Measurements from ENCODE around the gene GRK2. TPM values are rescaled to one million over a fixed set of nuclear protein-coding genes. Genes with fewer than 3 reads are reported as not detected.
A peak's percentile ranks its signal among the peaks of the same experiment; 100 is the strongest.

Gene GRK2
- total RNA-seq, 1 experiment from 2014 or later, result 56.3 TPM

- peak overlapping the region; percentile 65 for H3K4me2 ChIP-seq (ENCODE audit: insufficient read depth, insufficient read length, low read length)
- Mint-ChIP-seq H3K36me3 (ENCODE audit: insufficient read depth in 1 of 3, low read depth in 3 of 3) (peaks cover 2 to 32% (median 15%) of the 10 kb centered on the region in 3 experiments; a peak in 5 of 7 replicates), H3K27me3 (ENCODE audit: low read depth) (peaks cover 6% of the 10 kb centered on the region), H3K27ac (peak overlapping the region in 2 of 3 experiments; percentile 24 to 90; a peak in 2 of 7 replicates), H3K9me3 (no peaks in the 10 kb centered on the region; a peak in 1 of 5 replicates), H3K4me1 (peaks cover 11 to 16% of the 10 kb centered on the region in 2 experiments), H3K4me3 (peak overlapping the region; percentile 65 to 79)
- H2AFZ ChIP-seq (ENCODE audit: low read length), result no peak overlapping the region
- no peak overlapping the region for H4K5ac ChIP-seq (ENCODE audit: insufficient read length, low read depth, low read length)
- no peak overlapping the region for H2BK12ac ChIP-seq (ENCODE audit: insufficient read length, low read depth, low read length)
- H3K4ac ChIP-seq (ENCODE audit: low read depth, low read length), result no peak overlapping the region
- H4K20me1 ChIP-seq (ENCODE audit: control insufficient read depth, insufficient read depth, insufficient read length), result no peaks in the 10 kb centered on the region
- no peak overlapping the region for H2BK120ac ChIP-seq (ENCODE audit: low read depth, low read length, poor library complexity, severe bottlenecking)
- H3K18ac ChIP-seq (ENCODE audit: insufficient read length, low read depth, low read length), result no peak overlapping the region
- no peak overlapping the region for H2BK20ac ChIP-seq (ENCODE audit: low read depth, low read length, poor library complexity, severe bottlenecking)
- H3K79me2 ChIP-seq (ENCODE audit: insufficient read depth, low read length), result no peaks in the 10 kb centered on the region
- H4K91ac ChIP-seq (ENCODE audit: insufficient read length, low read depth, low read length), result no peak overlapping the region
- no peak overlapping the region for H3K9ac ChIP-seq (ENCODE audit: extremely low read depth, insufficient read length, low read length)
- H3K4me1 ChIP-seq (ENCODE audit: insufficient read depth, low read length), result no peaks in the 10 kb centered on the region
- TF ChIP-seq CTCF (conservative IDR thresholded peaks at IDR 0.05), result no peak
- H4K8ac ChIP-seq (replicated peaks; ENCODE audit: insufficient read length, low read depth, low read length), result no peak overlapping the region
- H2BK5ac ChIP-seq (ENCODE audit: insufficient read length, low read length), result no peak overlapping the region
- no peak overlapping the region for H2AK5ac ChIP-seq (ENCODE audit: insufficient read length, low read length)
- no peak overlapping the region for H3T11ph ChIP-seq (ENCODE audit: low read length)
- no peaks in the 10 kb centered on the region for H3K9me3 ChIP-seq (ENCODE audit: control insufficient read depth, low read depth, low read length)
- no peak overlapping the region for H3K56ac ChIP-seq (ENCODE audit: insufficient read length, low read depth, low read length)
- H3K23me2 ChIP-seq (ENCODE audit: insufficient read length, low read depth, low read length, poor library complexity, severe bottlenecking), result peaks cover 16% of the 10 kb centered on the region
- no CpG with 5 or more reads among the region's 15 CpGs for WGBS (ENCODE audit: extremely low coverage, insufficient read length, low lambda C conversion rate)
- no peaks in the 10 kb centered on the region for H3K79me1 ChIP-seq (ENCODE audit: insufficient read depth, low read depth, low read length, poor library complexity, severe bottlenecking)
- H3K14ac ChIP-seq (ENCODE audit: insufficient read depth, low read length), result no peak overlapping the region; the same call in 1 of the 2 replicates
- DNase-seq, result peak; percentile 80
- no peaks in the 10 kb centered on the region for H3K27me3 ChIP-seq (ENCODE audit: insufficient read depth, low read length)
- no peak overlapping the region for H3K23ac ChIP-seq (ENCODE audit: insufficient read length, low read depth, low read length)
- H2BK15ac ChIP-seq (ENCODE audit: low read depth, low read length), result no peak overlapping the region
- H3K27ac ChIP-seq (ENCODE audit: insufficient read length, low read depth, low read length), result no peak overlapping the region
Observed at GRCh38 chr11:67301951-67302516, 35.8 kb downstream of the GRK2 start.

Data from H9 (cell line).